HCT116 (cell line): ENCODE measurements around the gene MRRF.

Experiments
- CEBPB ChIP-seq: IDR thresholded peaks from 2 replicates; pipeline ENCODE4 v1.6.1; 2012; ENCODE audit warnings: low read depth
- EZH2phosphoT487 ChIP-seq: fragments of 200-600 bp; IDR thresholded peaks from 2 replicates; pipeline ENCODE4 v1.6.1; 2018; ENCODE audit warnings: antibody characterized with exemption, borderline replicate concordance
- POLR2AphosphoS5 ChIP-seq: IDR thresholded peaks from 2 replicates; pipeline ENCODE4 v1.6.1; 2011; ENCODE audit warnings: mild to moderate bottlenecking, low read depth, low read length, moderate library complexity
- TF ChIP-seq, protein P1 (sequence below), 3 experiments: fragments of 200-600 bp in 1 of 3; sonication (generic) in 1 of 3; IDR thresholded peaks in 2 of 3; conservative IDR thresholded peaks in 1 of 3; 2 replicates each; pipeline ENCODE4 v1.5.1; 2012 to 2017; ENCODE audit warnings: low read depth in 2 of 3, low read length in 2 of 3, antibody characterized with exemption in 1 of 3, borderline replicate concordance in 1 of 3, control low read depth in 1 of 3, mild to moderate bottlenecking in 1 of 3, mixed read lengths in 1 of 3, mixed run types in 1 of 3, moderate library complexity in 1 of 3; ENCODE audit not compliant: insufficient read depth in 1 of 3

- TF ChIP-seq, protein P1, sequence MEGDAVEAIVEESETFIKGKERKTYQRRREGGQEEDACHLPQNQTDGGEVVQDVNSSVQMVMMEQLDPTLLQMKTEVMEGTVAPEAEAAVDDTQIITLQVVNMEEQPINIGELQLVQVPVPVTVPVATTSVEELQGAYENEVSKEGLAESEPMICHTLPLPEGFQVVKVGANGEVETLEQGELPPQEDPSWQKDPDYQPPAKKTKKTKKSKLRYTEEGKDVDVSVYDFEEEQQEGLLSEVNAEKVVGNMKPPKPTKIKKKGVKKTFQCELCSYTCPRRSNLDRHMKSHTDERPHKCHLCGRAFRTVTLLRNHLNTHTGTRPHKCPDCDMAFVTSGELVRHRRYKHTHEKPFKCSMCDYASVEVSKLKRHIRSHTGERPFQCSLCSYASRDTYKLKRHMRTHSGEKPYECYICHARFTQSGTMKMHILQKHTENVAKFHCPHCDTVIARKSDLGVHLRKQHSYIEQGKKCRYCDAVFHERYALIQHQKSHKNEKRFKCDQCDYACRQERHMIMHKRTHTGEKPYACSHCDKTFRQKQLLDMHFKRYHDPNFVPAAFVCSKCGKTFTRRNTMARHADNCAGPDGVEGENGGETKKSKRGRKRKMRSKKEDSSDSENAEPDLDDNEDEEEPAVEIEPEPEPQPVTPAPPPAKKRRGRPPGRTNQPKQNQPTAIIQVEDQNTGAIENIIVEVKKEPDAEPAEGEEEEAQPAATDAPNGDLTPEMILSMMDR (IDR thresholded peaks at IDR 0.05 in 2 of 3, conservative IDR thresholded peaks at IDR 0.05 in 1 of 3; ENCODE audit: borderline replicate concordance in 1 of 3, insufficient read depth in 1 of 3, low read depth in 2 of 3, low read length in 2 of 3) = no peak
- no peak for TF ChIP-seq CEBPB
- TF ChIP-seq EZH2phosphoT487 = no peak
- no peak for TF ChIP-seq POLR2AphosphoS5
These were observed 49.5 kb downstream of the MRRF start for GRCh38 chr9:122314165-122314564.
